ENCODE measurements around the gene ZDHHC12. TPM values are rescaled to one million over a fixed set of nuclear protein-coding genes. Genes with fewer than 3 reads are reported as not detected.
A peak's percentile ranks its signal among the peaks of the same experiment; 100 is the strongest.

Gene ZDHHC12
- total and polyA plus RNA-seq, 2 of the 13 experiments (the other 11 are each of a cell fraction or from before 2014, with no cell fraction given), result 25.4 to 28.0 TPM

DNA sequence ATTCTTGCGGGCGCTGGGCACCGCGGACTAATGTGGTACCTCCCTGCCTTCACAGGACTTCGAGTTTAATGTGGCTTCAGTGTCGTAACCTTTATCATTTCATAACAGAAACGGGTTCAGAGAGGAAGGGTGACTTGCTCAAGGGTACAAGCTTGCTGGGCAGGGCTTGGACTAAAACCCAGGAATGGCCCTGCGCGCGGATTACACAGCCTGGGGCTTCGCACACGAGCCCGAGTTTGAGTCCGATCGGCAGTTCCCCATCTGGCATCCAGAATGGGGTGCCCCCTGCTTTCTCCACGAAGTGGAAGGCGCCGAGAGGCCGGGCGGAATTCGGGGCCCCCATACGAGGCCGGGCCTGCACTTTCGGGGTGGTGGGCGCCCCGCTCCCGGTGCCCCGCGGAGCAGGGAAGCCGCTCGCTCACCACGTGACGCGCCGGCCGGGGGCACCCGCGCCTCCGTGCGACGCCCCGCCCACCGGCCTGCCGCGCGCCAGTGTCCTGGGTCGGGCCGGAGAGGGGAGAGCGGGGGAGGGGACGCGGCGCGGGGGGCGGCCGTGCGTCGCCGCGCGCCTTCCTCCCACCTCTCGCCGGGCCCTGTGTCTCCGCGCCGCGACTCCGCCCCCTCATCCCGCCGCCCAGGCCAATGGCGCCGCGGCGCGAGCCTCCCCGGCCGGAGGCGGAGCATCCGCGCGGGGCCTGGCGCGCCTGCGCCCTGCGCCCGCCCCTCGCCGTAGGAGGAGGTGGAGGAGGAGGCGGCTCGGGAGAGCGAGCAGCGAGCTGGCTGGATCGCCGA, 35.2 kb downstream of the ZDHHC12 start, which contains the start of gene SET (continued):
- TF ChIP-seq, protein P1, sequence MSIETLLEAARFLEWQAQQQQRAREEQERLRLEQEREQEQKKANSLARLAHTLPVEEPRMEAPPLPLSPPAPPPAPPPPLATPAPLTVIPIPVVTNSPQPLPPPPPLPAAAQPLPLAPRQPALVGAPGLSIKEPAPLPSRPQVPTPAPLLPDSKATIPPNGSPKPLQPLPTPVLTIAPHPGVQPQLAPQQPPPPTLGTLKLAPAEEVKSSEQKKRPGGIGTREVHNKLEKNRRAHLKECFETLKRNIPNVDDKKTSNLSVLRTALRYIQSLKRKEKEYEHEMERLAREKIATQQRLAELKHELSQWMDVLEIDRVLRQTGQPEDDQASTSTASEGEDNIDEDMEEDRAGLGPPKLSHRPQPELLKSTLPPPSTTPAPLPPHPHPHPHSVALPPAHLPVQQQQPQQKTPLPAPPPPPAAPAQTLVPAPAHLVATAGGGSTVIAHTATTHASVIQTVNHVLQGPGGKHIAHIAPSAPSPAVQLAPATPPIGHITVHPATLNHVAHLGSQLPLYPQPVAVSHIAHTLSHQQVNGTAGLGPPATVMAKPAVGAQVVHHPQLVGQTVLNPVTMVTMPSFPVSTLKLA (IDR thresholded peaks at IDR 0.05), result no peak
- TF ChIP-seq, protein P2, sequence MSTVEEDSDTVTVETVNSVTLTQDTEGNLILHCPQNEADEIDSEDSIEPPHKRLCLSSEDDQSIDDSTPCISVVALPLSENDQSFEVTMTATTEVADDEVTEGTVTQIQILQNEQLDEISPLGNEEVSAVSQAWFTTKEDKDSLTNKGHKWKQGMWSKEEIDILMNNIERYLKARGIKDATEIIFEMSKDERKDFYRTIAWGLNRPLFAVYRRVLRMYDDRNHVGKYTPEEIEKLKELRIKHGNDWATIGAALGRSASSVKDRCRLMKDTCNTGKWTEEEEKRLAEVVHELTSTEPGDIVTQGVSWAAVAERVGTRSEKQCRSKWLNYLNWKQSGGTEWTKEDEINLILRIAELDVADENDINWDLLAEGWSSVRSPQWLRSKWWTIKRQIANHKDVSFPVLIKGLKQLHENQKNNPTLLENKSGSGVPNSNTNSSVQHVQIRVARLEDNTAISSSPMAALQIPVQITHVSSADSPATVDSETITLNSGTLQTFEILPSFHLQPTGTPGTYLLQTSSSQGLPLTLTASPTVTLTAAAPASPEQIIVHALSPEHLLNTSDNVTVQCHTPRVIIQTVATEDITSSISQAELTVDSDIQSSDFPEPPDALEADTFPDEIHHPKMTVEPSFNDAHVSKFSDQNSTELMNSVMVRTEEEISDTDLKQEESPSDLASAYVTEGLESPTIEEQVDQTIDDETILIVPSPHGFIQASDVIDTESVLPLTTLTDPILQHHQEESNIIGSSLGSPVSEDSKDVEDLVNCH (CRISPR knock-in tag; IDR thresholded peaks at IDR 0.05), result no peak
- no peak for TF ChIP-seq MTF1 (CRISPR knock-in tag; IDR thresholded peaks at IDR 0.05)
- no peak for TF ChIP-seq ZFP36L2 (CRISPR knock-in tag; IDR thresholded peaks at IDR 0.05)
- TF ChIP-seq, protein P3, sequence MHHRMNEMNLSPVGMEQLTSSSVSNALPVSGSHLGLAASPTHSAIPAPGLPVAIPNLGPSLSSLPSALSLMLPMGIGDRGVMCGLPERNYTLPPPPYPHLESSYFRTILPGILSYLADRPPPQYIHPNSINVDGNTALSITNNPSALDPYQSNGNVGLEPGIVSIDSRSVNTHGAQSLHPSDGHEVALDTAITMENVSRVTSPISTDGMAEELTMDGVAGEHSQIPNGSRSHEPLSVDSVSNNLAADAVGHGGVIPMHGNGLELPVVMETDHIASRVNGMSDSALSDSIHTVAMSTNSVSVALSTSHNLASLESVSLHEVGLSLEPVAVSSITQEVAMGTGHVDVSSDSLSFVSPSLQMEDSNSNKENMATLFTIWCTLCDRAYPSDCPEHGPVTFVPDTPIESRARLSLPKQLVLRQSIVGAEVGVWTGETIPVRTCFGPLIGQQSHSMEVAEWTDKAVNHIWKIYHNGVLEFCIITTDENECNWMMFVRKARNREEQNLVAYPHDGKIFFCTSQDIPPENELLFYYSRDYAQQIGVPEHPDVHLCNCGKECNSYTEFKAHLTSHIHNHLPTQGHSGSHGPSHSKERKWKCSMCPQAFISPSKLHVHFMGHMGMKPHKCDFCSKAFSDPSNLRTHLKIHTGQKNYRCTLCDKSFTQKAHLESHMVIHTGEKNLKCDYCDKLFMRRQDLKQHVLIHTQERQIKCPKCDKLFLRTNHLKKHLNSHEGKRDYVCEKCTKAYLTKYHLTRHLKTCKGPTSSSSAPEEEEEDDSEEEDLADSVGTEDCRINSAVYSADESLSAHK (CRISPR knock-in tag; IDR thresholded peaks at IDR 0.05; ENCODE audit: borderline replicate concordance), result no peak
- TF ChIP-seq ZSCAN20 (CRISPR knock-in tag; IDR thresholded peaks at IDR 0.05; ENCODE audit: borderline replicate concordance), result 0 out of 2 replicates have a peak, but pooled peaks have one; percentile 39
- peak; percentile 75 for TF ChIP-seq ARNTL (CRISPR knock-in tag; IDR thresholded peaks at IDR 0.05)
- TF ChIP-seq EZH2 (conservative IDR thresholded peaks at IDR 0.05; ENCODE audit: low read depth, low read length), result no peak
- no peak for TF ChIP-seq ZNF562 (CRISPR knock-in tag; IDR thresholded peaks at IDR 0.05; ENCODE audit: borderline replicate concordance)
- no peak for TF ChIP-seq MIER3 (CRISPR knock-in tag; IDR thresholded peaks at IDR 0.05; ENCODE audit: borderline replicate concordance)
- TF ChIP-seq PAWR (CRISPR knock-in tag; IDR thresholded peaks at IDR 0.05; ENCODE audit: borderline replicate concordance), result no peak
- TF ChIP-seq AHR (CRISPR knock-in tag; IDR thresholded peaks at IDR 0.05), result no peak
- no peak for TF ChIP-seq EHMT2 (IDR thresholded peaks at IDR 0.05; ENCODE audit: borderline replicate concordance, low read depth, low read length)
- TF ChIP-seq, protein P4, sequence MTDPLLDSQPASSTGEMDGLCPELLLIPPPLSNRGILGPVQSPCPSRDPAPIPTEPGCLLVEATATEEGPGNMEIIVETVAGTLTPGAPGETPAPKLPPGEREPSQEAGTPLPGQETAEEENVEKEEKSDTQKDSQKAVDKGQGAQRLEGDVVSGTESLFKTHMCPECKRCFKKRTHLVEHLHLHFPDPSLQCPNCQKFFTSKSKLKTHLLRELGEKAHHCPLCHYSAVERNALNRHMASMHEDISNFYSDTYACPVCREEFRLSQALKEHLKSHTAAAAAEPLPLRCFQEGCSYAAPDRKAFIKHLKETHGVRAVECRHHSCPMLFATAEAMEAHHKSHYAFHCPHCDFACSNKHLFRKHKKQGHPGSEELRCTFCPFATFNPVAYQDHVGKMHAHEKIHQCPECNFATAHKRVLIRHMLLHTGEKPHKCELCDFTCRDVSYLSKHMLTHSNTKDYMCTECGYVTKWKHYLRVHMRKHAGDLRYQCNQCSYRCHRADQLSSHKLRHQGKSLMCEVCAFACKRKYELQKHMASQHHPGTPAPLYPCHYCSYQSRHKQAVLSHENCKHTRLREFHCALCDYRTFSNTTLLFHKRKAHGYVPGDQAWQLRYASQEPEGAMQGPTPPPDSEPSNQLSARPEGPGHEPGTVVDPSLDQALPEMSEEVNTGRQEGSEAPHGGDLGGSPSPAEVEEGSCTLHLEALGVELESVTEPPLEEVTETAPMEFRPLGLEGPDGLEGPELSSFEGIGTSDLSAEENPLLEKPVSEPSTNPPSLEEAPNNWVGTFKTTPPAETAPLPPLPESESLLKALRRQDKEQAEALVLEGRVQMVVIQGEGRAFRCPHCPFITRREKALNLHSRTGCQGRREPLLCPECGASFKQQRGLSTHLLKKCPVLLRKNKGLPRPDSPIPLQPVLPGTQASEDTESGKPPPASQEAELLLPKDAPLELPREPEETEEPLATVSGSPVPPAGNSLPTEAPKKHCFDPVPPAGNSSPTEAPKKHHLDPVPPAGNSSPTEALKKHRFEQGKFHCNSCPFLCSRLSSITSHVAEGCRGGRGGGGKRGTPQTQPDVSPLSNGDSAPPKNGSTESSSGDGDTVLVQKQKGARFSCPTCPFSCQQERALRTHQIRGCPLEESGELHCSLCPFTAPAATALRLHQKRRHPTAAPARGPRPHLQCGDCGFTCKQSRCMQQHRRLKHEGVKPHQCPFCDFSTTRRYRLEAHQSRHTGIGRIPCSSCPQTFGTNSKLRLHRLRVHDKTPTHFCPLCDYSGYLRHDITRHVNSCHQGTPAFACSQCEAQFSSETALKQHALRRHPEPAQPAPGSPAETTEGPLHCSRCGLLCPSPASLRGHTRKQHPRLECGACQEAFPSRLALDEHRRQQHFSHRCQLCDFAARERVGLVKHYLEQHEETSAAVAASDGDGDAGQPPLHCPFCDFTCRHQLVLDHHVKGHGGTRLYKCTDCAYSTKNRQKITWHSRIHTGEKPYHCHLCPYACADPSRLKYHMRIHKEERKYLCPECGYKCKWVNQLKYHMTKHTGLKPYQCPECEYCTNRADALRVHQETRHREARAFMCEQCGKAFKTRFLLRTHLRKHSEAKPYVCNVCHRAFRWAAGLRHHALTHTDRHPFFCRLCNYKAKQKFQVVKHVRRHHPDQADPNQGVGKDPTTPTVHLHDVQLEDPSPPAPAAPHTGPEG (CRISPR knock-in tag; IDR thresholded peaks at IDR 0.05), result no peak; the same call in 1 of the 2 replicates

Measured in HepG2 (cell line).